Ascending aorta (tissue), 2 donors: ENCODE results near the gene CDRT15. TPM values are rescaled to one million over a fixed set of nuclear protein-coding genes. Genes with fewer than 3 reads are reported as not detected.

Source experiments
- DNase-seq, 2 donors: peaks; one replicate each; pipeline ENCODE4 v3.0.0-alpha.2; 2019; ENCODE audit warnings: low spot score in 2 of 2
- H3K27ac ChIP-seq, 2 donors: fragments of 200-600 bp; sonication (generic); one replicate each; pipeline ENCODE4 v1.5.1; 2016 to 2017; ENCODE audit warnings: mild to moderate bottlenecking in 1 of 2
- H3K27me3 ChIP-seq: fragments of 200-600 bp; sonication (generic); one replicate; pipeline ENCODE4 v1.5.1; 2017
- H3K36me3 ChIP-seq, 2 donors: fragments of 200-600 bp; sonication (generic); one replicate each; pipeline ENCODE4 v1.5.1; 2016
- H3K4me1 ChIP-seq, 2 donors: fragments of 200-600 bp; sonication (generic); one replicate each; pipeline ENCODE4 v1.5.1; 2016 to 2017; ENCODE audit warnings: mild to moderate bottlenecking in 1 of 2
- H3K4me3 ChIP-seq, 2 donors: fragments of 200-600 bp; sonication (generic); one replicate each; pipeline ENCODE4 v1.5.1; 2016 to 2017; ENCODE audit warnings: mild to moderate bottlenecking in 1 of 2
- H3K9me3 ChIP-seq, 2 donors: fragments of 200-600 bp; sonication (generic); one replicate each; pipeline ENCODE4 v1.5.1; 2016
- intact Hi-C: fragments of 100-400 bp; cut with DNase I; formaldehyde crosslinking; loops from one replicate; pipeline ENCODE4 v1.15.1; 2023
- total RNA-seq: library from RNA; depleted of rRNA; stranded (reverse); fragments of >200 nt; gene quantifications from one replicate; pipeline ENCODE4 v1.1.0, GENCODE V29; 2016
- TF ChIP-seq, protein P1 (sequence below), 3 experiments: fragments of 200-600 bp in 2 of 3; fragments of 450-650 bp in 1 of 3; sonication (generic) in 2 of 3; IDR thresholded peaks; one replicate each; pipeline ENCODE4 v1.5.1; 2016 to 2019; ENCODE audit warnings: antibody characterized with exemption in 3 of 3, mild to moderate bottlenecking in 1 of 3, moderate library complexity in 1 of 3

The CDRT15 gene
- total RNA-seq, 1 donor from 2014 or later: not detected

- no peak overlapping the region for H3K27ac ChIP-seq
- no peak overlapping the region for H3K4me3 ChIP-seq
- peaks cover 9 to 17% of the 10 kb centered on the region in 2 donors for H3K36me3 ChIP-seq
- H3K27me3 ChIP-seq: no peaks in the 10 kb centered on the region
- no peaks in the 10 kb centered on the region for H3K4me1 ChIP-seq
- DNase-seq: no peak
- no peaks in the 10 kb centered on the region for H3K9me3 ChIP-seq
- intact Hi-C loops: no loop called here
- TF ChIP-seq, protein P1, sequence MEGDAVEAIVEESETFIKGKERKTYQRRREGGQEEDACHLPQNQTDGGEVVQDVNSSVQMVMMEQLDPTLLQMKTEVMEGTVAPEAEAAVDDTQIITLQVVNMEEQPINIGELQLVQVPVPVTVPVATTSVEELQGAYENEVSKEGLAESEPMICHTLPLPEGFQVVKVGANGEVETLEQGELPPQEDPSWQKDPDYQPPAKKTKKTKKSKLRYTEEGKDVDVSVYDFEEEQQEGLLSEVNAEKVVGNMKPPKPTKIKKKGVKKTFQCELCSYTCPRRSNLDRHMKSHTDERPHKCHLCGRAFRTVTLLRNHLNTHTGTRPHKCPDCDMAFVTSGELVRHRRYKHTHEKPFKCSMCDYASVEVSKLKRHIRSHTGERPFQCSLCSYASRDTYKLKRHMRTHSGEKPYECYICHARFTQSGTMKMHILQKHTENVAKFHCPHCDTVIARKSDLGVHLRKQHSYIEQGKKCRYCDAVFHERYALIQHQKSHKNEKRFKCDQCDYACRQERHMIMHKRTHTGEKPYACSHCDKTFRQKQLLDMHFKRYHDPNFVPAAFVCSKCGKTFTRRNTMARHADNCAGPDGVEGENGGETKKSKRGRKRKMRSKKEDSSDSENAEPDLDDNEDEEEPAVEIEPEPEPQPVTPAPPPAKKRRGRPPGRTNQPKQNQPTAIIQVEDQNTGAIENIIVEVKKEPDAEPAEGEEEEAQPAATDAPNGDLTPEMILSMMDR (IDR thresholded peaks at IDR 0.05): no peak
Observed at GRCh38 chr17:14205380-14205779, 31.3 kb downstream of the CDRT15 start.

- Histone ChIP-seq H3K36me3 (peaks cover 9 to 17% of the 10 kb centered on the region in 2 donors), H3K4me3 (no peak overlapping the region), H3K27ac (no peak overlapping the region), H3K4me1 (no peaks in the 10 kb centered on the region), H3K9me3 (no peaks in the 10 kb centered on the region), H3K27me3 (no peaks in the 10 kb centered on the region)
- intact Hi-C loops: no loop called here
- TF ChIP-seq, protein P1 (IDR thresholded peaks at IDR 0.05): no peak
- no peak for DNase-seq
Observed at GRCh38 chr17:14204546-14204945, 32.1 kb downstream of the CDRT15 start.

- TF ChIP-seq, protein P1 (IDR thresholded peaks at IDR 0.05): no peak
- Histone ChIP-seq H3K9me3 (no peaks in the 10 kb centered on the region), H3K36me3 (peaks cover 9 to 17% of the 10 kb centered on the region in 2 donors), H3K27ac (no peak overlapping the region), H3K4me1 (no peaks in the 10 kb centered on the region), H3K27me3 (no peaks in the 10 kb centered on the region), H3K4me3 (no peak overlapping the region)
- DNase-seq: no peak
- intact Hi-C loops: no loop called here
Observed at GRCh38 chr17:14204084-14204483, 32.6 kb downstream of the CDRT15 start.

DNA sequence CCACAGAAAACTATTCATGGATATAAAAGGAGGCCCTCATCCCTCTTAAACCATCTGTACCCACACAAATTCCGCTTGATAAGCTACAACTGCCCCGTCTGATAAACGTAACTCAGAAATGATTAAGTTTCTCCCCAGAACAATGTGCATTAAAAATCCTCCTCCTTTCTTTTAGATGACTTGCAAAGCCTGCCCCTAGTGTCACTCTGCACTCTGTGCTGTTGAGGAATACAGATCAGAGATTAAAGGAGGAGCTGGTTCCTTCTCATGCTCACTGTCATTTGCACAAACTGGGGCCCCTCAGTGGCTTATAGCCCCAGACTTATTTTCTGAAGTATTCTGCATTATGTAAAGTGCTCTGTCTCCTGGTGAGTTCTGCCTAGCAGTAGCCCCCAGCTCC is 33.3 kb downstream of the CDRT15 start:
- H3K9me3 ChIP-seq: no peaks in the 10 kb centered on the region
- intact Hi-C loops: no loop called here
- TF ChIP-seq, protein P1 (IDR thresholded peaks at IDR 0.05): no peak

GRCh38 chr17:14202388-14203166 is 34.1 kb downstream of the CDRT15 start:
- no peaks in the 10 kb centered on the region for H3K9me3 ChIP-seq
- intact Hi-C loops: no loop called here
- no peak overlapping the region for H3K27ac ChIP-seq
- H3K4me1 ChIP-seq: no peaks in the 10 kb centered on the region
- no peak overlapping the region for H3K4me3 ChIP-seq
- H3K27me3 ChIP-seq: no peaks in the 10 kb centered on the region
- TF ChIP-seq, protein P1 (IDR thresholded peaks at IDR 0.05): no peak
- DNase-seq: no peak
- H3K36me3 ChIP-seq: peaks cover 4 to 14% of the 10 kb centered on the region in 2 donors

More for the DNA sequence above, 33.3 kb downstream of the CDRT15 start:
- Histone ChIP-seq H3K4me1 (no peaks in the 10 kb centered on the region), H3K27me3 (no peaks in the 10 kb centered on the region), H3K4me3 (no peak overlapping the region), H3K27ac (no peak overlapping the region), H3K36me3 (peaks cover 9 to 17% of the 10 kb centered on the region in 2 donors)
- no peak for DNase-seq
